ENCODE results near the gene GRK5.

Gene GRK5

GRCh38 chr10:119347181-119347974, 140.0 kb downstream of the GRK5 start:
- no peak for FAIRE-seq

DNA sequence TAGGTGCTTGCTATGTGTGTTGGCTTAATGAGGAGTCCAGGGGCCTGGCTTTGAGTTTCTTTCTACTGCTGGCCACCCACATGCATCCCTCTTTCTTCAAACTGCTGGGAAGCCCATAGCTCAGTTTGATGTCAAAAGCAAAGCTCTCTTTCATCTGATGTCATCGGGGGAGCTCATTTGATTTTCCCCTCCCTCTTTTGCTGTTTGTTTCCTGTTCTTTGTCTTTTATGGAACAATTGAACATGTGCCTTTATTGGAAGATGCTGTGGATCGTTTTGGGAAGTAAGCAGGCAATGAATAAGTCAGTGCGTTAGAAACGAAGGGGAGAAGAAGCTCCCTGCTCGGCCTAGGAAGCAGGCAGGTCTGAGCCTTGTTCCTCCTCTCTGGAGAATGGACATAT, 140.7 kb downstream of the GRK5 start:
- no peak for FAIRE-seq

GRCh38 chr10:119348516-119349240, 141.3 kb downstream of the GRK5 start:
- no peak for FAIRE-seq

GRCh38 chr10:119349341-119349740, 142.0 kb downstream of the GRK5 start:
- FAIRE-seq: no peak

DNA sequence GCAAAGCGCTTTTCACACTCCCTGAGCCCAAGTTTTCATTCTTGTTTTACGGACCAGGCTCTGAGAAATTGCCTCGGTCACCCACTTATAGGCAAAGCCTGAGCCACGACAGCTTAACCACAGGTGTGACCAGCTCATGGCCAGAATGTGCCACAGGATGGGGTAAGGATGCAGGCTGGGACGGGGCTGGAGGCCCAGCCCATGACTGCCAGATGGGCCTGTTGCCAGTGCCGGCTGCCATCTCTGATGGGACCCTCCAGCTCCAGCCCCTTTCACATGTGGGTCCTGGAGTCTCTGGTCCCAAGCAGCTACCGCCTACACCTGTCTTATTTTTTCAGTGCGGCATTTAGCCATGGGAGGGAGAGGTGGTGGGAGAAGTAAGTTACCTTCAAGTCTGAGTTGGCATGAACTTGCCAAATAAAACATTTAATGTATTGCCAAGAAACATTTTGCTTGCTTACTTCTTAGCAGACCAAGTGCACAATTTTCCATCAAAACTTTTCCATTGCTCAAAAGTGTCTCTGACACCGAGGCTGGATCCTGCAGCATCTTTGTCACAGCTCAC, 142.6 kb downstream of the GRK5 start:
- no peak for FAIRE-seq

DNA sequence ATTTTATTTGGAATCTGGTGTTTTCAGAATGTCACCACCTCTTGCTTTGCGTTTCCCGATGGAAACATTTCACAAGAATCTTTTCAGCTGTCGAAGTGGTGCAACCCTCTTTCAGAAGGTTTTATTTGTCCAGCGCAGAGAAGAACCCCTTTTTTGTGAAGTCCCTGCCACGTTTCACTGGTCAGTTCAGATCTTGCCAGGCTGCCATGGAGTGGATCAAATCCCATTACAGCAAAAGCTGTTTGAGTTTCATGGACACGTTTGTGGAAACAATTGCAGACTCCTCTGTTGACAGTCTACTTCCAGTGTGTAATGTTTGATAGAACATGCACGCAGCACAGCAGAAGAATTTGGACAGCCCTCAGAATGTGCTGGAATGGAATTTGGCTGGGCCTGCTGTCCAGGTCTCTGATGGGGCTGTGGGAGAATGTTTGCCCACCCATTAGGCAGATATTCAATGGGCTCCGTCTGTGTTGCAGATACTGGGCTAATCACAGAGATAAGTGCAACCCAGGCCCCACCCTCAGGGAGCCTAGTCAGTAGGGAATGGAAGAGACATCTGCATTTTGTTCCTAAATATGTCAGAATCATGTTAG, 143.2 kb downstream of the GRK5 start:
- FAIRE-seq: no peak

DNA sequence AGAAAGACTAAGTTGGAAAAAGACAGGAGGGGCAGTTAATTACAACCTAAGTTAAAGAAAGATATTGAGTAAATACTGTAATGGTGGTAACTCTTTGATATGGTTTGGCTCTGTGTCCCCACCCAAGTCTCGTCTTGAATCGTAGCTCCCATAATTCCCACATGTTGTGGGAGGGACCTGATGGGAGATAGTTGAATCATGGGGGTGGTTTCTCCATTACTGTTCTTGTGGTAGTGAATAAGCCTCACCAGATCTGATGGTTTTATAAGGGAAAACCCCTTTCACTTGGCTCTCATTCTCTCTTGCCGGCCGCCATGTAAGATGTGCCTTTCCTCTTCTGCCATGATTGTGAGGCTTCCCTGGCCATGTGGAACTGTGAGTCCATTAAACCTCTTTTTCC, 143.8 kb downstream of the GRK5 start:
- no peak for FAIRE-seq

GRCh38 chr10:119352042-119352441, 144.7 kb downstream of the GRK5 start:
- FAIRE-seq: no peak

- no peak for FAIRE-seq
Observed at GRCh38 chr10:119352807-119353206, 145.4 kb downstream of the GRK5 start.

GRCh38 chr10:119353421-119353820, 146.1 kb downstream of the GRK5 start:
- FAIRE-seq: no peak

DNA sequence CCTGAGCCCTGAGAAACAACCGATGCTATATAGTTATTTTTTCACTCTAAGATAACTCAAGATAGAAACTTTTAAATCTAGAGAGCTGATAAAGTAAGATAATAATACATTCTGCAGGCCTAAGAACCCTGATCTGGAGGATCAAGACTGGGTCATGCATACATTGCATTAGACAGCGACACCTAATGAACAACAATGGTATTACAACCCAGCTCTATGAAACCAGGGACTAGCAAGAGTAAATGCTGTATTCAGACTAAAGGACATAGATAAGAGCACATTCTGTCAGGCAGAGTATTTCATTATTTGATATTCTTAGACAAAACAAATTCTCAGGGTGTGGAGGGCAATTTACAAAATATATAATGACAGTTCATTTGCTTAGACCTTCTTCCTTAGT, 148.6 kb downstream of the GRK5 start:
- FAIRE-seq: no peak

DNA sequence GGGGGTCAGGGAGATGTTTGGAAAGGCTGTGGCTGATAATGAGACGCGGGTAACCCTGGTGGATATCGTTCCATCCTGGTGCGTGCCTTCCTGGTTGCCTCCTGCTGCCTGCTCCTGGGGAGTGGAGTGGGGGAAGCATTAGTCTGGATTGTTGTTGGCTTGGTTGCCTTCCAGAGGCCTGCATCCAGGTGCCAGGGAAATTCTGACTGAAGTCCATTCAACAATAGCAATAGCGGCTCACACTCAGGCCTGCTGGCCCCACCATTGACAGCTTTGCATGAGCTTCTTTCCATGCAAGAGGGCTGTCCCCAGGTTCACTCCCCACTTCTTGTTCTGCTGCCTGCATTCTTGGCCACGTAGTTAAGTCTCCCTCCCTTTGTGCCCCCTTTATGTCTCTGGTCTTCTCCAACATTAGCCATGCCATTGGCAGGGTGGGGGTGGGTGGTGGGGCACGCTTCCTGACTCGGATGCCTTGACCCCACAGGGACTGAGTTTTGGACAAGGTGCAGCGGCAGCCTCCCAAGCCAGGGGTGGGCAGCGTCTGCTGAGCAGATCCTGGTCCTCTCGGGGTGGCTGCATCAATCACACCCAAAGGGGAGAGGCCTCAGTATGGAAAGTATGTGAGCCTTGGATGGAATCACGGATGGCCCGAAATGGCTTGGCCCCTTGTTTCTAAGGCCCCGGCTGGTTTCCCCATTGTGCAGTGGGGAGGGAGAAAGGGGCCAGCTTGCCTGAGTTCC, 150.2 kb downstream of the GRK5 start:
- no peak for FAIRE-seq

DNA sequence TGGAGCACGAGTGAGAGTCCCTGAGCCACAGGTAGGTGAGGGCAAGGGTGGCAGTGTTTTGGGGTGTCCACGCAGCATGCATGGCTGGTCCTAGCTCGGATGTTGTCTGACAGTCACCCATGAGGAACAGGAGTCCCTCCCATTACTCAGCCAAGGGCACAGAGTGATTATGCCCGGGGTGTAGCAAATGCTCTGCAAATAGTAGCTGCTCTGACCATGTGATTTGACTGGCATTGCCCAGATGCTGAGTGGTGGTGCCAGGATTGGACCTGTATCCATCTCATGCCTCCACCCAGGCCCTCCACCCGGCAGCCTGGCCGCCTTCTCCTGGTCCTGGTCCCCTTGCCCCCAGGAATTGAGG, 150.8 kb downstream of the GRK5 start:
- no peak for FAIRE-seq

DNA sequence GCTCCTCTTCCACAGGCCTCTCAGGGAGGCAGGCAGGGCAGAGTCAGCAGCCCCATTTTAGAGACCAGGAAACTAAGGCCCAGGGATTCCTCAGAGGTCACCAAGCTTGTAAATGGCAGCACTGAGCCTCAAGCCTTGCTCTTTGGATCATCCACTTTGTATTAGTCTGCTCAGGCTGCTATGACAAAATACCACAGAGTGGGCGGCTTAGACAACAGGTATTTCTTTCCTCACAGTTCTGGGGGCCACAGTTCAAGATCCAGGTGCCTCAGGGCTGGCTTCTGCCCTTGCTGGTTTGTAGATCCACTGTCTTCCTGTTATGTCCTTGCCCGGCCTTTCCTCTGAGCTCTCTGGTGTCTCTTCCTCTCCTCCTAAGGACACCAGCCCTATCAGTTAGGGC, 151.2 kb downstream of the GRK5 start:
- FAIRE-seq: no peak

- no peak for FAIRE-seq
Observed at GRCh38 chr10:119359025-119359424, 151.7 kb downstream of the GRK5 start.

GRCh38 chr10:119360181-119360921, 153.0 kb downstream of the GRK5 start:
- FAIRE-seq: no peak

DNA sequence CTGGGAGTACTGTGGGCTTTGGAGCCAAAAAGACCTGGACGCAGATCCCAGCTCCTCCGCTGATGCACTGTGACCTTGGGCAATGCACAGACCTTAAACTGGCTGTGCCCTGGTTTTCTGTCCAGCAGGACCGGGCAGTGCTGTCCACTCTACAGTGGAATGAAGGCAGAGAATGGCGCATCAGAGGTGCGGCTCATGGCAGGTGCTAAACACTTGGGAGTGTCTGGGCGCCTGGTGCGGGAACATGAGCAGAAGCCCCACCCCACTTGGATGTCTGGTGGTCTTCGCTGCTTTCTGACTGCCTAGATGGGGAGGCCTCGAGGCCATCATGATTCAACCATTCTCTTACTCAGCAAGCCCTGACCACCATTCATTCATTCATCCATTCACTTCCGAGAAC, 153.7 kb downstream of the GRK5 start:
- no peak for FAIRE-seq

DNA sequence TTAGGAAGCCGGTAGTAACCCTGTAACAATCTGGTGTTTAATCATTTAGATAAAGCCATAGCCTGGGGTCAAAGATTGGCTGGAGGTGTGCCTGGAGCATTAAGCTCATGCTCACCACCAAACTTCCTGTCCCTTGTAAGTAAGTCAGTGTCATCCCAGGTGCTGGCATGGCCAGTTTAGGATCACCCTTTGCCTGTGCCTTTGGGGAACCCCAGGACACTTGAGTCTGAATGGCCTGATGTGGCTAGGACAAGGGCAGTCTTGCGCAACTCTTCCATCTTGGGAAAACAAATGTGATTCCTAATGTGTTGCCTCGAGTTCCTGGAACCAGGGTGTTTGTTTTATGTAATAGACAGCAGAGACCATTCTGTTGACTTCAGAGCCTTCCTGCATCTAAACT, 154.8 kb downstream of the GRK5 start:
- no peak for FAIRE-seq

- FAIRE-seq: no peak
Observed at GRCh38 chr10:119364645-119365600, 157.6 kb downstream of the GRK5 start.

DNA sequence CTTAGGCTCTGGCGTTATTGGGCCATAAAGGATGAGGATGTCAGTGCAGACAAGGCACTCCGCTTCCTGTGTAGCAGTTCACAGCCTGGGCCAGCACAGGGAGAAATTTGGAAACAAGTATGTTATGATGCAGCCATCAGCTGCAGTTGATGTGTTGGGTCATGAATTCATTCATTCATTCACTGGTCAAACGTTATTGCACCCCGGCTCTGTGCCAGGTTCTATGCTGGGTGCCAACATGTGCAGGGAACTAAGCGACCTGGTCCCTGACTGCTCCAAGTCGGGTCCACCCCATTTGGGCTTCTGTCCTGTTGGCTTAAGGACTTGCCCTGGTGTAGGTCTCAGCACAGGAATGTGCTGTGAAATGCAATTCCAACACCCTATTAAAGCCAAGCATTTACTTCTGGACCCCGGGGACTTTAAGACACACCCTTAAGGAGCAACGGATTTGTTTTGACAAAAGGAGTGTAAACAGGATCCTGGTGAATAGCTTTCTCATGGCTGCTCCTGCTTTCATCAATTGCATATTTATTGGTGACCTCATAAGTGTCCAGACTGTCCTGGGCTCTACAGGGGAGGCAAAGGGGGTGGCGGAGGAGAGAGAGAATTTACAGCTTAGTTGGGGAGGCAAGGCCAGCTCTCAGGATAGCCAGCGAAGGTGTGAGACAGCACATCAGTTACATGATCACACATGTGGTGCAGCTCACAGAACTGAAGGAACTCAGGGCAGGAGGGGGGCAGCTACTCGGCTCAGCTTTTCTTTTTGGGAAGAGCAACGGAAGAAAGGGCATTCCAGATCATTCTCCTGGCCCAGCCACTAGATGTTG, 158.6 kb downstream of the GRK5 start:
- peak; percentile 43 for FAIRE-seq
